Activated CD4-positive, CD25-positive, alpha-beta regulatory T cell treated with anti-CD3 and anti-CD28 coated beads, Interleukin-2, amount 50 U/mL, for 16 hours (primary cell): Measurements from ENCODE around the gene FOXI1.

Experiments
- DNase-seq: peaks from one replicate; pipeline ENCODE4 v3.0.0-alpha.2; 2020; ENCODE audit warnings: low read depth, low spot score

The FOXI1 gene

DNA sequence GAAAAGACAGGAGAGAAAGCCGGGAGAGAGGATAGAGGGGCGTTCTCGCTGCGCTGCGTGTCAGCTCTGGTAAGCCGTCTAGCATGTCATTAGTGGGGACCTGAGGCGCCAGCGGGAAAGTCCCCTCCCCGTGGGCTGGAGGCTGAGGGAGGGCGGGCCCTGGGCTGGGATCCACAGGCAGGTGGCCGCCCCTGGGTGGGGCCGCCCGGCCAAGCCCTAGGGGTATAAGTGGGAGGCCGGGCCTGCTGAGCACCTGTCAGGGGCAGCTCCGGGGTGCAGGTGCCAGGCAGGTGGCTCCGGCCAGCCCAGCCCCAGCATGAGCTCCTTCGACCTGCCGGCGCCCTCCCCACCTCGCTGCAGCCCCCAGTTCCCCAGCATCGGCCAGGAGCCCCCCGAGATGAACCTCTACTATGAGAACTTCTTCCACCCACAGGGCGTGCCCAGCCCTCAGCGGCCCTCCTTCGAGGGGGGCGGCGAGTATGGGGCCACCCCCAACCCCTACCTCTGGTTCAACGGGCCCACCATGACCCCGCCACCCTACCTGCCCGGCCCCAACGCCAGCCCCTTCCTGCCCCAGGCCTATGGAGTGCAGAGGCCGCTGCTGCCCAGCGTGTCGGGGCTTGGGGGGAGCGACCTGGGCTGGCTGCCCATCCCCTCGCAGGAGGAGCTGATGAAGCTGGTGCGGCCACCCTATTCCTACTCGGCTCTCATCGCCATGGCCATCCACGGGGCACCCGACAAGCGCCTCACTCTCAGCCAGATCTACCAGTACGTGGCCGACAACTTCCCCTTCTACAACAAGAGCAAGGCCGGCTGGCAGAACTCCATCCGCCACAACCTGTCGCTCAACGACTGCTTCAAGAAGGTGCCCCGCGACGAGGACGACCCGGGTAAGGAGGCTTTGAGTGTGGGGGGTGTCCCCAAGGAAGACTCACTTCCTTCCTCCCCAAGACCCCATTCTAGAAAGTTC lies at the start of gene FOXI1:
TSS of gene FOXI1 (plus strand) at position 256 of the 970 bp plus-strand sequence. CDS start at position 317, 61 bp downstream.
- no peak for DNase-seq

DNA sequence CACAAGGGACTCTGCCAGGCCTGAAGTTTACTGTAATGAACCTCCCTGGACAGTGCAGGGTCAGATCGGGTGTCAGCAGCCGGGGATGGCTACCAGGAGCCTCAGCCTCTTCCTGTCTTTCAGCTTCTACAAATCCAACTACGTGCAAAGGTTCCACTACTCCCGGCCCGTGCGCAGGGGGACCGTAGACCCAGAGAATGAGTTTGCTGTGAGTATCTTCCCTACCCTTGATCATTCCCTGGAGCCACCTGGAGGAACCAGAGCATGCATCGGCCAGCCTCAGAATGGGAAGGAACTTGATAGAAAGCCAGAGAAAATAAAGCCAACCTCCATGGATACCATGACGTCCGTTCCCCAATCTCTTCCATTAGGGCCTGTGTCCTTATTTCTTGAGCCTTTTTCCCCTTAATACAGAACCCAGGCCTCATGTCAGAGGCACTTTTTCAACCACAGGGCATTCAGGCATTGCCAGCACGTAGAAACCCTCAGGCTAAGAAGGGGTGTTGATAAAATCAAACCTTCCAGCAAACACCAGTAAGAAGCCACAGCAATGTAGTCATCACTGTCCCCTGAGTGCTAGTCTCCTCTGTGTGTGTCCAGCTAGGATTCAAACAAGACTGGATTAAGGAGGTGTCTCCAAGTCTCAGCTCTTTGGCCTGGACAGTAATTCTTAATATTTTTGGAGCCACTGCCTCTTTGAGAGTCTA lies 49.0 kb upstream of the FOXI1 start:
- no peak for DNase-seq

GRCh38 chr5:170057311-170057710 lies 48.4 kb upstream of the FOXI1 start:
- DNase-seq: no peak

DNA sequence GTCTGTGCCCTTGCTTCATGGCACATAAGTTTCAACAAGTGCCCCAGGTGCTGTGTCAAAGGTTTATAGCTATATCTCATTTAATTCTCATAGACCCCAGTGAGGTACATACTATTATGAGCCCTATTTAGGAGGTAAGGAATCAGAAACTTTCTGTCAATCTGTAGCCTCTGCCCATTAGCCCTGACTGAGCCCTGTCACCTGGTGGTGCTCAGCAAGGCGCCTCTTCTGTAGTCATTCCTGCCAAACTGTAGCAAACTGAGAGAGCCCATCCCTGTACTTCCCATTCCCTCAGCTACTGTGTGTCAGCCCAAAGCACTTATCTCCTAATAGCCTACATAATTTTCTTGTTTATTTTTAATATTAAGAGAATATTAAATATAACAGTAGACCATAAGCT lies 46.5 kb upstream of the FOXI1 start:
- no peak for DNase-seq

GRCh38 chr5:170067152-170067551 lies 38.5 kb upstream of the FOXI1 start:
- no peak for DNase-seq

DNA sequence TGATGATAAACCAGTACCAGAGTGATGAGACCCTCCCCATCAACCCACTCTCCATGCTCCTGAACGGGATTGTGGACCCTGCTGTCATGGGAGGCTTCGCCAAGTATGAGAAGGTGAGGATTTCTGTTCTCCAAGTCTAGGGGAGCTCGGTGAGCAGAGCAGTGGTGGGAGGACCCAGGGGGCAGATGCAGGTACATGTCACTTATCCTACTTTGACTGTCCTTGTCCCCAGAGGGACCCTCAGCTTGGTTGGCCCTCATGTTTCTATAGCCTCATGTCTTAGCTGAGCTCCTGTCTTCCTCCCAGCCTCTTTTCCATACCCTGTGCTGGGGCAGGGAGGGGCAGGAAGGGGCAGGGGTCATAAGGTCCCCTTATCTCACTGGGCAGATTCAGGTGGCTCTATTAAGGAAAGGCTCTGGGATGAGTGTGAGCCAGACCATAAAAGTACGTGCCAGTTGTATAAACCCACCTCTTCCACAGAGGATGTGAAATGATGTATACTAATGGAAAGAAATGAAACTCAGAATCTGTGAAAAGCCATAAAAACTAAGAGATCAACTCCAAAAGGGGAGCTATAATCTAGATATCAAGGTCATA lies 38.0 kb upstream of the FOXI1 start:
- DNase-seq: no peak

DNA sequence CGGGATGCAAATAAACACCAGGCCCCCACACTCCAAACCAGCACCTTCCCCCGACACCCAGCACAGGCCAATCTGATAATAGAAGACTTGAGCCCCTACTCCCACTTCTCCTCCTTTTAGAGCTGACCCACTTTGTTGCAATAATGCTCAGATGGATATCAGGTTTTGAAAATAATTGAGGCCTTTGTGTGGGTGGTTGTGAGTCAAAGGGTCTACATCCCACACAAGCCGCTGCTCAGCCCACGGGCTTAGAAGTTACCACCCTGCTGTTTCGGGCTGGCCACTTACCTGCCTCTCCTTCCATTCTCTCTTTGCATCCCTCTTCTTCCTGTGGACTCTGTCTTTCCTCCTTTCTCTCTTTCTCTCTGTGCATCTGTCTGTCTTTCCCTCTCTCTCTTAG lies 36.2 kb upstream of the FOXI1 start:
- no peak for DNase-seq

DNA sequence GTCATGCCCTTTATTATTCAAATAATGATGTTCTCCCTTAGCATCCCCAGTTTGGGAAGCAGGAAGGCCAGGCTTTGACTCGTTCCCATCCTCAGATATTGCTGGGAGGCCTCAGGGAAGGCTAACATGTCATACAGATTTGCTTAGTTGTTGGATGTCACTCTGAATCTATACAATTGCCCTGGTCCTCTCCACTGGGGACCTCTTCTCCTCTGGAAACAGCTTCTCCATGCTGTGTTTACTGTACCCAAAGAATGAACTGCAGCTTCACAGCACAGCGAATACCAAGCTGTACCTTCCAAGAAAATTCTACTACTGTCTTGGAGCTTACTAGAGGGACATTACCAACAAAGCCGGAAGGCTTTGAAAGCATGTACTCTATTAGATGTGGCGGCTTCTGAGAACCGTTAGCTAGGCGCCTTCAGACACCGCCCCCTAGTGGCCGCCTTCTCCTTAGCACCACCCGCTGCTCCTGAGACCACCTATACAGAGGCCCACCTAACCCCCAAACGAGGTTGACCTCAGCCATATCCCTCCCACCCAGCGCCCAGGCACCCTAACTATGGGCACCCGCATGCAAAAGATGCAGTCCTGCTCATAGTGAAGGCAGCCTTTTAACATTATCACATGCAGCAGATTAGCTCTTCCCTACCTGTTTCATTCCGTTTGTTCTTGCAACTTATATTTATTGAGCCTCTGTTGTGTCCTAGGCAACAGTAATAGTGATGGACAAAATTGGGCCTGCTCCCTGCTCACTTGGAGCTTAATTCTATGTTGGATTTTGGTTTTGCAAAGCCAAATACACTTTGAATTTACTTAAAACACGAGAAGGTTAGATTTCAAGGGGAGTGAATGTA lies 34.9 kb upstream of the FOXI1 start:
- no peak for DNase-seq

GRCh38 chr5:170071748-170072147 lies 33.9 kb upstream of the FOXI1 start:
- DNase-seq: no peak

DNA sequence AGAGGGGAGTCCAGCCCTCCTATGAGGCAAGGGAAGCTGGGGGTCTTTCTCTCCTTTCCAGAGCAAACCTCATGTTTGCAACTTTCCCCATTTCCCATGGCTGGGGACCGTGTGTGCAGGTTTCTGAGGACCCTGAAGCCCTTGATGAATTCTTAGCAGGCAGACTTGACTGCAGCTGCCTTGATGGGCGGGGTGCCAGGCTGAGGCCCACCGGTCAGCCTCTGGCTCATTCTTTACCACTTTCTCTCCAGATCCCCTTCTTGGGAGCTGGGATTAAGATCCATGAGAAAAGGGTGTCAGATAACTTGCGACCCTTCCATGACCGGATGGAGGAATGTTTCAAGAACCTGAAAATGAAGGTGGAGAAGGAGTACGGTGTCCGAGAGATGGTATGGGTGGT lies 30.0 kb upstream of the FOXI1 start:
- DNase-seq: no peak

- no peak for DNase-seq
Measured at GRCh38 chr5:170076211-170076610, 29.5 kb upstream of the FOXI1 start.

GRCh38 chr5:170076739-170077138 lies 29.0 kb upstream of the FOXI1 start:
- DNase-seq: no peak

DNA sequence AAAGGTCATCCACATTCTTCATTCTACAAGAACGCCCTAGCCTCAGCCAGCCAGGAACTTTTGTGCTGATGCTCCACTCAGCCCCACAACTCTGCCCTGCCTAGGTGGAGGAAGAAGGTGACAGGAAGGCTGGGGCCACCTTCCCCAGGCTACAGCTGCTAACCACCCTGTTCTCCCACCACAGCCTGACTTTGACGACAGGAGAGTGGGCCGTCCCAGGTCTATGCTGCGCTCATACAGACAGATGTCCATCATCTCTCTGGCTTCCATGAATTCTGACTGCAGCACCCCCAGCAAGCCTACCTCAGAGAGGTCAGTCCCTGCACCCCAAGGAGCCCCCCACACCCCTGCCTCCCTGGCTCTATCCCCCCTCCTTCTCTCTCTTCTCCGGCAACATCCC lies 28.2 kb upstream of the FOXI1 start:
- DNase-seq: no peak

GRCh38 chr5:170078458-170078857 lies 27.2 kb upstream of the FOXI1 start:
- DNase-seq: no peak

GRCh38 chr5:170078931-170079330 lies 26.8 kb upstream of the FOXI1 start:
- no peak for DNase-seq

GRCh38 chr5:170080217-170080616 lies 25.5 kb upstream of the FOXI1 start:
- DNase-seq: no peak

GRCh38 chr5:170080786-170081445 lies 24.8 kb upstream of the FOXI1 start:
- DNase-seq: no peak

GRCh38 chr5:170081616-170082015 lies 24.1 kb upstream of the FOXI1 start:
- no peak for DNase-seq

DNA sequence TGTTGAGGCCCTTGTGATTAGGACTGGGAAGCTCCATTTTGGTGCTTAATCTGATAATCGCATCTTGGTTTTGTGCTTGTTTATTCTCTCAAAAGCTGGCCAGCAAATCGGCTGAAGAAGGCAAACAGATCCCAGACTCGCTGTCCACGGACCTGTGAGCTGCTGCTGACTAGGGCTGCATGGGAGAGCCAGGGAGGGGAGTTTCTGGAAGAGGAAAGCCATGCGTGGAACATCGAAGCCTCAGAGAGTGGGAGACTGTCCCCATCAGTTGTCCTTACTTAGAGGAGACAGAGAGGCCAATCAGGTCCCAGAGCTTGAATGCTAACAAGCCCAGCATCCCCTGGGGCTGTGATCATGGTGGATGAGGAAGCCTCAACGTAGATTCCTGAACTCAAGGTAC lies 23.0 kb upstream of the FOXI1 start:
- no peak for DNase-seq

GRCh38 chr5:170087168-170087817 lies 18.4 kb upstream of the FOXI1 start:
- no peak for DNase-seq
